PC-9 (cell line): ENCODE data around the gene MAML3.

Source experiments
- EZH2 ChIP-seq: fragments of 200-600 bp; sonication (generic); IDR thresholded peaks from 2 replicates; pipeline ENCODE4 v1.8.0; 2017; ENCODE audit warnings: antibody characterized with exemption, low read depth
- TF ChIP-seq, protein P1 (sequence below): fragments of 200-600 bp; sonication (generic); conservative IDR thresholded peaks from 2 replicates; pipeline ENCODE4 v1.6.1; 2017; ENCODE audit warnings: mixed run types, antibody characterized with exemption, mild to moderate bottlenecking, moderate library complexity

DNA sequence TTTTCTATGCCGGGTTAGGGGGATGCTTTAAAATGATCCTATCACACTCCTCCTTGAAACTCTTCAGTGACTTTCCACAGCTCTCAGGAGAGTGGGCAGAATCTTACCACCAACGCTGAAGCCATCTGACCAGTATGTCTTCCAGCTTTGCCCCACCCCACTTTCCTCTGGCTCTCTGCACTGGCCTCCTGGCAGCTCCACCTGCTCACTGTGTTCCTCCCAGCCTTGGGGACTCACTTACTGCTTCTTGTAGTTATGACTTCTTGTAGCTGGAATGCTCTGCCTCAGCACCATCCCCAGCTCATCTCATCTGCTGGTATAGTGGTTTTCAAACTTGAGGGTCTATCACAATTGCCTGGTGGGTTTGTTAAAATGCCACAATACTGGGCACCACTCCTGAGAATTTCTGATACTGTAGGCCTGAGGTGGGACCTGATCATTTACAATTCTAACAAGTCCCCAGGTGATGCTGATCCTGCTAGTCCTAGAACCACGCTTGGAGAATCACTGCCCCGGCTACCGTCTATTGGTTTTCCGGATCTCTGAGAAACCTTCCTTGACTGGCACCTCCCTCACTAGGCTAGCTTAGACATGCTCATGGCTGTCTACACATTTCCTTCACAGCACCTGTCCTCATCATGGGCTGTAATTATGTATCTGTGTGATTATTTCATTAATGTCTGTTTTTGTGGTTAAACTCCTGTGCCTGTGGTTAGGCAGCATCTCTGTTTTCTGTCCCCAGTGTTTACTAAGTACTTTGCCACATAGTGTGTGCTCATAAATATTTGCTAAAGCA is 336.1 kb downstream of the MAML3 start:
- TF ChIP-seq, protein P1, sequence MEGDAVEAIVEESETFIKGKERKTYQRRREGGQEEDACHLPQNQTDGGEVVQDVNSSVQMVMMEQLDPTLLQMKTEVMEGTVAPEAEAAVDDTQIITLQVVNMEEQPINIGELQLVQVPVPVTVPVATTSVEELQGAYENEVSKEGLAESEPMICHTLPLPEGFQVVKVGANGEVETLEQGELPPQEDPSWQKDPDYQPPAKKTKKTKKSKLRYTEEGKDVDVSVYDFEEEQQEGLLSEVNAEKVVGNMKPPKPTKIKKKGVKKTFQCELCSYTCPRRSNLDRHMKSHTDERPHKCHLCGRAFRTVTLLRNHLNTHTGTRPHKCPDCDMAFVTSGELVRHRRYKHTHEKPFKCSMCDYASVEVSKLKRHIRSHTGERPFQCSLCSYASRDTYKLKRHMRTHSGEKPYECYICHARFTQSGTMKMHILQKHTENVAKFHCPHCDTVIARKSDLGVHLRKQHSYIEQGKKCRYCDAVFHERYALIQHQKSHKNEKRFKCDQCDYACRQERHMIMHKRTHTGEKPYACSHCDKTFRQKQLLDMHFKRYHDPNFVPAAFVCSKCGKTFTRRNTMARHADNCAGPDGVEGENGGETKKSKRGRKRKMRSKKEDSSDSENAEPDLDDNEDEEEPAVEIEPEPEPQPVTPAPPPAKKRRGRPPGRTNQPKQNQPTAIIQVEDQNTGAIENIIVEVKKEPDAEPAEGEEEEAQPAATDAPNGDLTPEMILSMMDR, result no peak
- no peak for TF ChIP-seq EZH2
